Left ventricle myocardium inferior (tissue), 1 donor: ENCODE measurements around the gene PPP1R9B. TPM values are rescaled to one million over a fixed set of nuclear protein-coding genes. Genes with fewer than 3 reads are reported as not detected.
A peak's percentile ranks its signal among the peaks of the same experiment; 100 is the strongest.

Experiments used
- DNase-seq: peaks from one replicate; pipeline ENCODE4 v3.0.0-alpha.2; 2020
- H3K27ac ChIP-seq: fragments of 200-600 bp; replicated peaks from 2 replicates; pipeline ENCODE4 v1.8.0; 2021
- H3K27me3 ChIP-seq: fragments of 200-600 bp; 2 replicates; pipeline ENCODE4 v1.8.0; 2021; ENCODE audit warnings: low read depth
- H3K36me3 ChIP-seq: fragments of 200-600 bp; 2 replicates; pipeline ENCODE4 v1.8.0; 2021
- H3K4me1 ChIP-seq: fragments of 200-600 bp; 2 replicates; pipeline ENCODE4 v1.8.0; 2021
- H3K4me3 ChIP-seq: fragments of 200-600 bp; 2 replicates; pipeline ENCODE4 v1.8.0; 2021; ENCODE audit warnings: mild to moderate bottlenecking, moderate library complexity
- H3K9me3 ChIP-seq: fragments of 200-600 bp; replicated peaks from 2 replicates; pipeline ENCODE4 v1.8.0; 2021
- intact Hi-C: fragments of 100-400 bp; cut with micrococcal nuclease; formaldehyde crosslinking; loops from one replicate; pipeline ENCODE4 v1.11.0; 2022
- total RNA-seq: library from RNA; stranded (reverse); fragmentation: NEBNext Ultra II Directional; extraction: Animal tissue kit (Norgen Biotek cat#: 25700); gene quantifications from one replicate; pipeline ENCODE4 v1.2.1, GENCODE V29; 2021
- TF ChIP-seq, protein P1 (sequence below): fragments of 200-600 bp; IDR thresholded peaks from 2 replicates; pipeline ENCODE4 v1.8.0; 2021; ENCODE audit warnings: antibody characterized with exemption, mild to moderate bottlenecking, borderline replicate concordance
- donor health status: DM: no; HTN: yes; CAD: no; lungs with severe emphysema.

Gene PPP1R9B
- total RNA-seq, 1 donor from 2014 or later: 33.0 TPM

DNA sequence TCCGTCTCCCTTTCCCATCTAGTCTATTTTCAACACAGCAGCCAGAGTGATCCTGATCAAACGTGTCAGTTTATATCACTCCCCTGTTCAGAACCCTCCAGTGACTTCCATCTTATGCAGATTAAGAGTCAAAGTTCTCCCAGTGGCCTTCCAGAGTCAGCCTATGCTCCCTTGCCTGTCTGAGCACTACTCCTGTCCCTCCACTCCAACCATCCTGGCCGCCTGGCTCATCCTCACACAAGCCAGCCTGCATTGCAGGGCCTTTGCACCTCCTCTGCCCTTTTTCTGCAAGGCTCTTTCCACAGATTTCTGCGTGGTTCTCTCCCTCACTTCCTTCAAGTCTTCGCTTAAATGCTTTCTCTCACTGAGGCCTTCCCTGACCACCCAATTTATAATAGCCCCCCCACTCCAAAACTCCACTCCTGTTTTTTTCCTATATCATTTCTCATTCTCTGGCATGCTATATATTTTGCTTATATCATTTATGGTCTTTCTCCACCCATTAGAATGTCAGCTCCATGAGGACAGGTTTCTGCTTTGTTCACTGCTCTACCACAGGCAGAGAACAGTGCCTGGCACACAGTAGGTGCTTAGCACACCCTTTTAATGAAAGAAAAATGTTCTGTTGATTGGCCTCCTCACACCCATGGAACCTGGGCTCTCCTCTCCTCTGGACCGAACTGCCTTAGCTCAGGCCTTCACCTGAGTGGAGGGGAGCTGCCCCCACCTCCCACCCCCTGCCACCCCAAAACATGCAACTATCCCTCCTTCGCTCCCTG is 29.8 kb downstream of the PPP1R9B start:
- intact Hi-C loops: no loop called here
- H3K36me3 ChIP-seq: no peaks in the 10 kb centered on the region
- H3K9me3 ChIP-seq: no peaks in the 10 kb centered on the region
- H3K4me1 ChIP-seq: peaks cover 25% of the 10 kb centered on the region
- H3K27ac ChIP-seq: no peak overlapping the region
- H3K4me3 ChIP-seq: no peak overlapping the region
- no peak for DNase-seq
- peaks cover 4% of the 10 kb centered on the region for H3K27me3 ChIP-seq
- TF ChIP-seq, protein P1, sequence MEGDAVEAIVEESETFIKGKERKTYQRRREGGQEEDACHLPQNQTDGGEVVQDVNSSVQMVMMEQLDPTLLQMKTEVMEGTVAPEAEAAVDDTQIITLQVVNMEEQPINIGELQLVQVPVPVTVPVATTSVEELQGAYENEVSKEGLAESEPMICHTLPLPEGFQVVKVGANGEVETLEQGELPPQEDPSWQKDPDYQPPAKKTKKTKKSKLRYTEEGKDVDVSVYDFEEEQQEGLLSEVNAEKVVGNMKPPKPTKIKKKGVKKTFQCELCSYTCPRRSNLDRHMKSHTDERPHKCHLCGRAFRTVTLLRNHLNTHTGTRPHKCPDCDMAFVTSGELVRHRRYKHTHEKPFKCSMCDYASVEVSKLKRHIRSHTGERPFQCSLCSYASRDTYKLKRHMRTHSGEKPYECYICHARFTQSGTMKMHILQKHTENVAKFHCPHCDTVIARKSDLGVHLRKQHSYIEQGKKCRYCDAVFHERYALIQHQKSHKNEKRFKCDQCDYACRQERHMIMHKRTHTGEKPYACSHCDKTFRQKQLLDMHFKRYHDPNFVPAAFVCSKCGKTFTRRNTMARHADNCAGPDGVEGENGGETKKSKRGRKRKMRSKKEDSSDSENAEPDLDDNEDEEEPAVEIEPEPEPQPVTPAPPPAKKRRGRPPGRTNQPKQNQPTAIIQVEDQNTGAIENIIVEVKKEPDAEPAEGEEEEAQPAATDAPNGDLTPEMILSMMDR: no peak

DNA sequence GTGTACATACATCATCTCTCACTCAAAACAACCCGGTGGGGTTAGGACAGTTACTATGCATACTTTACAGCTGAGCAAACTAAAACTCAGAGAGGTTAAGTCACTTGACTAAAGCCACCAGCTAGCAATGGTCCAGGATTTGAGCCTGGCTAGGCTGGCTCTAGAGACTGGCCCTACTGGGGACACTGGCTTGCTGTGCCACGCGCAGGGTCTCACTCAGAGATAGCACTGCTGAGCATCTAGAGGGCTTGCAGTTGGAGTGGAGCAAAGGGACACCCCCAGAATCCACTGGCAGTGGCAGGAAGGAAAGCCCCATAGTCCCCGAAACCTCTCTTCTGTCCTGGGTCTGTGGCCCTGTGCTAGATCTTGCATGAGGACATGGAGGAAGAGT is 31.7 kb downstream of the PPP1R9B start:
- Histone ChIP-seq H3K4me1 (peaks cover 38% of the 10 kb centered on the region), H3K27me3 (peaks cover 4% of the 10 kb centered on the region), H3K36me3 (no peaks in the 10 kb centered on the region), H3K4me3 (no peak overlapping the region), H3K27ac (no peak overlapping the region), H3K9me3 (no peaks in the 10 kb centered on the region)
- intact Hi-C loops: no loop called here
- no peak for DNase-seq
- TF ChIP-seq, protein P1: no peak

DNA sequence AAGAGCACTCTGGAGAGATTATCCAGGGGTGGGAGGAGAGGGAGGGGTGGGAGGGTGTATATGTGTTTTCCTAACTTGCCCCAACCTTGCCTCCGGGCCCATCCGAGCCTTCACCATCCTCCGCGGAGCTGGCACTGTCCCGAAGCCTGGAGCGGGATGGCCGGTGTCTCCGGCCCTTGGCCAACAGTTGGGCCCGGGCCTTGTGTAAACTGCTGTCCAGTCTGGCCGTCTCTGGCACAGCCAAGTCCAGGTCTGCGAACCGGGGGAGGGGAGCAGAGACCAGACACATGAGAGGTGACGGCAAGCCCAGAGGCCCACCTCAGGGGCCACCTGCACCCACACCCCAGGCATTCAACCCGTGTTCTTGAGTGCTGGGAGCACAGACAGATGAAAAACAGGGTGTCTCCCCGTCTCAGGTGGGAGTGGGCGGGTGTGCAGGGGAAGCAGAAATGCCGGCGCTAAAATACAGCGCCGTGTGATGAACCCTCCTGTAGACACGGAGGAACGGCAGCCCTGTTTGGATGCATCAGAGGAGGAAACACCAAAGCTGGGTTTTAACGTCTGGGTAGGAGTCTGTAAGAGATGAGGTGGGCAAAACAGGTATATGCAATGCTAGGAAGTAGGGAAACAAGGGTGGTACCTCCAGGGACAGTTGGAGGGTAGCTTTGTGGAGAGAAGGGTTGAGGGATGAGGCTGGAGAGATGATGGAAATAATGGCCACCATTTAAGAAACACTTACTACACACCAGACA is 32.2 kb downstream of the PPP1R9B start:
- H3K4me1 ChIP-seq: peaks cover 38% of the 10 kb centered on the region
- intact Hi-C loops: no loop called here
- no peak for DNase-seq
- H3K27me3 ChIP-seq: peaks cover 4% of the 10 kb centered on the region
- H3K4me3 ChIP-seq: no peak overlapping the region
- TF ChIP-seq, protein P1: no peak
- H3K36me3 ChIP-seq: no peaks in the 10 kb centered on the region
- H3K27ac ChIP-seq: no peak overlapping the region
- no peaks in the 10 kb centered on the region for H3K9me3 ChIP-seq

DNA sequence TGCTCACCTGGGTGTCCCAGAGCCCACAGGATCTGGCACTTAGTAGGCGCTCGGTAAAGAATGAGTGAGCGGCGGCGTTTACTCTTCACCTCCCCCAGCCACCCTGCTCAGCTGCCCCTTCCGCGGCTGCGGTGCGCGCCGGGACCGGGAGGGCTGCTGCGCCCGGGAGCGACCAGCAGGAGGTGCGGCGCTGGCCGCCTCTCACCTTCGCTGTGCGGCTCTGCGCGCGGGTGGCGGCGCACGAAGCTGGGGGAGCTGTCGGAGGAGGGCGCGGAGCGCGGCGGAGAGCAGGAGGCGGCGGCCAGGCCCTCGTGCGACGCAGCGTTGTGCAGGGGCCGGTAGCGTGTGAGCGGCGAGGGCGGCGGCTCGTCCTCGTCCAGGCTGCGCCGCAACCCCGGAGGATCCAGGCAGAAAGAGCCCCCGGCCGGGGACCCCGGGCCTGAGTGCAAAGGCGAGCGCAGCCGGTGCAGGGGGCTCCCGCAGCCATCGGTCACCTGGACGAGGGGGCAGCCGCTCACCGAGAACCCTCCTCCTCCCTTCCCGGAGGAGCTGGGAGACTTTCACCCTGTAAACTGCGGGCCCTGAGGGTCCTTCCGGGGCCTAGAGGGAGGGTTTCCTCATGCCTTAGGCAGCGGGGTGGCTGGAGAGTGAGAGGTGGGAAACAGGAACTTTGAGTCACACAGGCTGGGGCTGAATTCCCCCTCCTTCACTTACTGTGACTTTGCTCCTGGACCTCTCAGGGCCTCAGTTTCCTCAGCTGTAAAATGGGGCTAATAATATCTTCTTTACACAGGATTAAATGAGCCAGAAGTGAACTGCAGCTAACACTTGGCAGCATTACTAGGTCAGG is 33.0 kb downstream of the PPP1R9B start:
- Histone ChIP-seq H3K4me3 (peak overlapping the region; percentile 46), H3K27ac (no peak overlapping the region), H3K4me1 (peaks cover 46% of the 10 kb centered on the region), H3K27me3 (peaks cover 4% of the 10 kb centered on the region), H3K36me3 (no peaks in the 10 kb centered on the region), H3K9me3 (no peaks in the 10 kb centered on the region)
- TF ChIP-seq, protein P1: peak; percentile 76
- intact Hi-C loops: no loop called here
- no peak for DNase-seq

DNA sequence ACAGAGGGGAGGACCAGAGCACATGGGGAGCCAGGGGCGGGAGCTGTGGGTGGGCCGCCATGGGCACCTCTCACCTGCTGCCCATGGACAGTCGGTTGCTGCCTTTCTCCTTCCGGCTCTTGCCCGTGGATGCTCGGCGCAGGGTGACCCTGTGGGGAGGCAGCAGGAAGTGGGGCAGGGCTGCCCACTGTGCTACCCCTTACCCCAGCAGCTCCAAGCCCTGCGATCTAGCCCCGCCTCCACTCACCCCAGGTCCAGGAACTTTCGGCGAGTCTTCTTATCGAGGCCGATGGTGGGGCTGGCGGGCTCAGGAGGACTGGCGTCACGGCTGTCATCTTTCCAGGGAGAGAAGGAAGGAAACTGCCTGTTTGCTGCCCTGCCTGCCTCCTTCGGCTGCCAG is 34.7 kb downstream of the PPP1R9B start:
- Histone ChIP-seq H3K36me3 (no peaks in the 10 kb centered on the region), H3K4me3 (no peak overlapping the region), H3K4me1 (peaks cover 63% of the 10 kb centered on the region), H3K9me3 (no peaks in the 10 kb centered on the region), H3K27ac (peak overlapping the region; percentile 10), H3K27me3 (peaks cover 4% of the 10 kb centered on the region)
- no peak for DNase-seq
- TF ChIP-seq, protein P1: no peak
- intact Hi-C loops: no loop called here
